ENCODE data around the gene DCAKD. TPM values are rescaled to one million over a fixed set of nuclear protein-coding genes. Genes with fewer than 3 reads are reported as not detected.

DCAKD gene
- total and polyA plus RNA-seq, 2 donors (not counting 3 experiments of a cell fraction or from before 2014, with no cell fraction given) = 30.8 to 36.5 TPM

GRCh38 chr17:45006927-45007461, 44.4 kb downstream of the DCAKD start:
- Histone ChIP-seq H3K4me3 (replicated peaks in 1 of 3; ENCODE audit: insufficient read depth in 1 of 3, low read depth in 1 of 3, low read length in 3 of 3) (no peak overlapping the region), H3K9me1 (replicated peaks; ENCODE audit: control insufficient read depth, extremely low read depth, insufficient read depth, low read length) (no peaks in the 10 kb centered on the region), H3K9ac (replicated peaks; ENCODE audit: extremely low read depth, insufficient read depth, low read length) (no peak overlapping the region), H3K36me3 (ENCODE audit: control insufficient read depth in 2 of 2, extremely low read depth in 1 of 2, insufficient read depth in 2 of 2, low read length in 2 of 2) (no peaks in the 10 kb centered on the region), H3K27ac (ENCODE audit: insufficient read depth, low read depth, low read length) (no peak overlapping the region), H3K4me2 (ENCODE audit: insufficient read depth, low read length) (no peak overlapping the region), H3K9me3 (replicated peaks; ENCODE audit: control insufficient read depth, insufficient read depth, low read length) (no peaks in the 10 kb centered on the region), H3K79me2 (ENCODE audit: control insufficient read depth, insufficient read depth, low read length) (no peaks in the 10 kb centered on the region), H3K27me3 (ENCODE audit: control insufficient read depth in 2 of 2, insufficient read depth in 2 of 2, low read length in 2 of 2) (peaks cover 10 to 16% of the 10 kb centered on the region in 2 experiments), H3K4me1 (ENCODE audit: control insufficient read depth, extremely low read depth, insufficient read depth, low read length) (no peaks in the 10 kb centered on the region), H4K20me1 (replicated peaks; ENCODE audit: control insufficient read depth, extremely low read depth, insufficient read depth, low read length) (no peaks in the 10 kb centered on the region), H2AFZ (ENCODE audit: low read depth, low read length) (no peak overlapping the region)
- no TSS peak for BruUV-seq (replicated peaks)
- dilution Hi-C loops (cut with MboI; ENCODE audit: extremely low pct_ligation_motif_present, low sequenced_read_pairs) = no loop called here
- POLR2A ChIA-PET = interaction anchor here (0.6 kb wide), 1 partner anchor 39 kb away, joined by 6 read pairs; the partner anchor contains the start of gene C1QL1
- FAIRE-seq (no peak), DNase-seq (ENCODE audit: low read depth, low spot score) (no peak)
- intact Hi-C loops (cut with micrococcal nuclease) = no loop called here
- CTCF ChIA-PET = interaction anchor here (1.0 to 1.4 kb wide), 2 partner anchors 25 to 87 kb away, joined by 3 read pairs; no protein-coding TSS in a partner anchor
- TF ChIP-seq CTCF (IDR thresholded peaks at IDR 0.05; ENCODE audit: extremely low read depth in 1 of 2, insufficient read depth in 1 of 2, low read depth in 1 of 2, low read length in 2 of 2) (no peak), POLR2AphosphoS5 (IDR thresholded peaks at IDR 0.05; ENCODE audit: insufficient read depth, low read depth, low read length) (no peak), FOS (IDR thresholded peaks at IDR 0.05; ENCODE audit: borderline replicate concordance, insufficient read depth, low read length) (no peak), GATA2 (IDR thresholded peaks at IDR 0.05; ENCODE audit: insufficient read depth, insufficient read length, low read depth, low read length) (no peak), JUN (IDR thresholded peaks at IDR 0.05; ENCODE audit: borderline replicate concordance, insufficient read depth, insufficient read length, low read depth) (no peak), MAX (IDR thresholded peaks at IDR 0.05; ENCODE audit: insufficient read depth, insufficient read length) (no peak), MYC (IDR thresholded peaks at IDR 0.05; ENCODE audit: low read depth, low read length) (no peak), POLR2A (IDR thresholded peaks at IDR 0.05; ENCODE audit: low read depth, low read length) (no peak), EZH2 (IDR thresholded peaks at IDR 0.05; ENCODE audit: borderline replicate concordance, low read depth, low read length, severe bottlenecking) (no peak)
